HepG2 (cell line): Measurements from ENCODE around the gene TRMT1. TPM values are rescaled to one million over a fixed set of nuclear protein-coding genes. Genes with fewer than 3 reads are reported as not detected.

Experiments
- ATAC-seq: fragments of 200-7000 bp; cut with Tn5 transposase; 3 replicates; pipeline ENCODE4 v1.9.1; 2020; ENCODE audit warnings: mild to moderate bottlenecking, moderate library complexity
- BruUV-seq: library from RNA; stranded (reverse); fragments of 400-500 nt; replicated peaks from 2 replicates; lab custom pipeline; 2021; lab: Mats Ljungman, UMichigan
- CTCF ChIA-PET: fragments of 300-600 bp; formaldehyde crosslinking; extraction: SDS; loops from one replicate; lab custom pipeline; 2021; ENCODE audit warnings: low total read pairs, inconsistent platforms, low intra/inter-chr PET ratio; lab: Yijun Ruan, JAX
- POLR2A ChIA-PET: fragments of 350-600 bp; sonication (Branson Sonifier 250); formaldehyde crosslinking; loops from one replicate; lab custom pipeline; 2020; ENCODE audit warnings: antibody characterized with exemption, inconsistent platforms; lab: Yijun Ruan, JAX
- DNase-seq: peaks from one replicate; pipeline ENCODE4 v3.0.0-alpha.2; 2015; ENCODE audit warnings: low spot score
- FAIRE-seq: peaks from 3 replicates; lab custom pipeline; 2011; peaks lifted over from hg19 to GRCh38; lab: Jason Lieb, UNC
- H2AFZ ChIP-seq: one replicate; pipeline ENCODE4 v1.6.1; 2011; ENCODE audit warnings: low read length, inconsistent platforms
- H3K27ac ChIP-seq: fragments of 300-600 bp; 3 replicates; pipeline ENCODE4 v1.8.0; 2011; ENCODE audit warnings: mixed run types, mild to moderate bottlenecking, mixed read lengths, low read length, inconsistent platforms; ENCODE audit not compliant: insufficient read depth; ENCODE audit errors: extremely low read length
- H3K27me3 ChIP-seq, 2 experiments: fragments of 200-600 bp in 1 of 2; 2 replicates in 1 of 2; 3 replicates in 1 of 2; pipeline versions ENCODE4 v1.6.0 to v1.8.0; 2011; ENCODE audit warnings: low read length in 2 of 2, mild to moderate bottlenecking in 2 of 2, moderate library complexity in 2 of 2, inconsistent platforms in 1 of 2; ENCODE audit not compliant: insufficient read depth in 2 of 2, control insufficient read depth in 1 of 2
- H3K36me3 ChIP-seq, 2 experiments: fragments of 200-600 bp in 1 of 2; replicated peaks in 1 of 2; 2 replicates in 1 of 2; 3 replicates in 1 of 2; pipeline versions ENCODE4 v1.5.1 to v1.8.0; 2011; ENCODE audit warnings: low read length in 2 of 2, inconsistent platforms in 1 of 2; ENCODE audit not compliant: insufficient read depth in 2 of 2, control insufficient read depth in 1 of 2
- H3K4me1 ChIP-seq: 2 replicates; pipeline ENCODE4 v1.5.1; 2012; ENCODE audit warnings: low read length, inconsistent platforms; ENCODE audit not compliant: insufficient read depth
- H3K4me2 ChIP-seq: 2 replicates; pipeline ENCODE4 v1.6.0; 2011; ENCODE audit warnings: low read depth, low read length, inconsistent platforms
- H3K4me3 ChIP-seq, 3 experiments: fragments of 200-600 bp in 1 of 3; sonication (generic), shearing (Covaris generic) in 1 of 3; replicated peaks in 1 of 3; 2 replicates each; pipeline ENCODE4 v1.5.1; 2011 to 2016; ENCODE audit warnings: low read length in 3 of 3, inconsistent platforms in 2 of 3, low read depth in 2 of 3, mild to moderate bottlenecking in 2 of 3, control low read depth in 1 of 3, mixed read lengths in 1 of 3; ENCODE audit not compliant: insufficient read depth in 1 of 3
- H3K79me2 ChIP-seq: one replicate; pipeline ENCODE4 v1.6.1; 2011; ENCODE audit warnings: low read length, inconsistent platforms; ENCODE audit not compliant: insufficient read depth
- H3K9ac ChIP-seq: 2 replicates; pipeline ENCODE4 v1.6.0; 2011; ENCODE audit warnings: mild to moderate bottlenecking, low read depth, low read length, inconsistent platforms; ENCODE audit not compliant: insufficient read depth
- H3K9me3 ChIP-seq: 2 replicates; pipeline ENCODE4 v1.5.1; 2012; ENCODE audit warnings: mild to moderate bottlenecking, low read length
- H4K20me1 ChIP-seq: 2 replicates; pipeline ENCODE4 v1.6.0; 2011; ENCODE audit warnings: inconsistent platforms, mild to moderate bottlenecking, low read length, moderate library complexity; ENCODE audit not compliant: insufficient read depth
- AGO2 ChIP-seq: fragments of 200-400 bp; formaldehyde crosslinking; optimal IDR thresholded peaks from 2 replicates; pipeline ENCODE3; 2017; ENCODE audit warnings: mild to moderate bottlenecking, low read depth, low read length, moderate library complexity
- HMGA1 ChIP-seq: sonication (generic); formaldehyde crosslinking; conservative IDR thresholded peaks from 2 replicates; pipeline ENCODE4 v1.4.0; 2020; ENCODE audit warnings: missing genetic modification reagents
- POLR2G ChIP-seq: fragments of 200-400 bp; formaldehyde crosslinking; IDR thresholded peaks from 2 replicates; pipeline ENCODE4 v1.6.1; 2018; ENCODE audit warnings: mild to moderate bottlenecking, low read depth, low read length, moderate library complexity
- RBM22 ChIP-seq: fragments of 200-400 bp; formaldehyde crosslinking; optimal IDR thresholded peaks from 2 replicates; pipeline ENCODE3; 2017; ENCODE audit warnings: mild to moderate bottlenecking, low read length, moderate library complexity
- ZBTB33 ChIP-seq: sonication (generic); formaldehyde crosslinking; IDR thresholded peaks from 2 replicates; pipeline ENCODE4 v1.4.0; 2020; ENCODE audit warnings: missing genetic modification reagents
- ZNF781 ChIP-seq: sonication (generic); formaldehyde crosslinking; IDR thresholded peaks from 2 replicates; pipeline ENCODE4 v1.5.1; 2020; ENCODE audit warnings: borderline replicate concordance, mild to moderate bottlenecking, missing genetic modification reagents; ENCODE audit errors: not compliant biosample characterization
- WGBS: methylation state at CpG from one replicate; pipeline ENCODE4 v1.1.6; 2017; ENCODE audit warnings: low lambda C conversion rate; 5-methylcytosine and 5-hydroxymethylcytosine counted together
- in situ Hi-C: cut with HindIII; loops from 2 replicates; pipeline ENCODE4 v1.10.0; 2017; ENCODE audit warnings: low pct_unique_long_range_greater_than_20kb; ENCODE audit not compliant: extremely low pct_ligation_motif_present
- intact Hi-C: fragments of 100-400 bp; cut with micrococcal nuclease; formaldehyde crosslinking; loops from one replicate; pipeline ENCODE4 v1.10.0; 2022; ENCODE audit not compliant: unreplicated experiment
- polyA plus RNA-seq, 8 experiments: library from polyadenylated mRNA; depleted of rRNA in 3 of 8; stranded (reverse) in 7 of 8; unstranded in 1 of 8; fragments of >200 nt; fragmentation: Illumina TruSeq in 4 of 8; extraction: Trizol in 4 of 8; gene quantifications; 2 replicates each; pipeline versions ENCODE4 v1.2.1 to v1.2.3, GENCODE V29; 2011 to 2016; ENCODE audit warnings: low read depth in 4 of 8, missing spikeins in 1 of 8, mixed read lengths in 1 of 8; ENCODE audit not compliant: insufficient read depth in 1 of 8
- total RNA-seq, 5 experiments: library from RNA; depleted of rRNA; stranded (reverse); fragments of >200 nt; fragmentation: Illumina TruSeq; extraction: Trizol; gene quantifications; 2 replicates each; pipeline ENCODE4 v1.2.3, GENCODE V29; 2016; ENCODE audit warnings: low read depth in 1 of 5

The TRMT1 gene
- total and polyA plus RNA-seq, 2 of the 13 experiments (the other 11 are each of a cell fraction or from before 2014, with no cell fraction given), result 35.5 to 44.1 TPM

DNA sequence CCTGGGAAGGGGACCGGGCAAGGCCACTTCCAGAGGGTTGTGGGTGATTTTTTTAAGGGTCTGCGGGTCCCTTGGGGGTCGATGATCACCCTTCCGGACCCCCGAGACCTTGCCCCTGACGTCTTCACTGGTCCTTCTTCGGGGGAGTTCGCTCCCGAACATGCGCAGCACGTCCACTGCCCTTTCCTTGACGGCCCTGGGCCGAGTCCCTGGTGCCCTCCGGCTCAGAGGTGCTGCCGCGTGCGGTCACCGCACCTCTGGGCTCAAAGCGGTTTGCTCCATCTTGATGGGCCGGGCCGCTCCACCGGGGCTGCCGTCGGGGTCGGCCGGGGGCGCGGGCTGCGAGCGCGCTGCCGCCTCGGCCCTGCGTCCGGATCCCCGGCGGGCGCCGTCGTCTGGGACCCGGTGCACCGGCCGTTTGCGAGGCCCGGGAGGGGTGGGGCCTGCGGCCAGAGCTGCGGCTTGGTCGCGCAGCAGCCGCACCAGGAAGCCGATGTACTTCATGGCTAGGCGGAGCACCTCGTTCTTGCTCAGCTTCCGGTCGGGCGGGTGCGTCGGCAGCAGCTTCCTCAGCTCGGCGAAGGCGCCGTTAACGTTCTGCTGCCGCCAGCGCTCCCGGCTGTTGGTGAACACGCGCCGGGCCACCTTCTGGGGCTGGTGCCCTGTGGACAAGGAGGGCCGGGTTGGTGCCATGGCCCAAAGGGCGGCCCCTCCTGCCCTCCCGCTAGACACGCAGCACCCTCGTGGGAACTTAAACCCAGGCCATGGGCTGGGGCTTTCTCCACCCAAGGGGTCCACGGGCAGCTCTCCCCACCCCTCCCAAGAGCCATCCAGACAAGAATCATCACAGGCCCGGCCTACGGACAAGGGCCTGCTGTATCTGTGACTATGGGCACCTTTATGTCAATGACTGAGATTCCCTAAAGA lies 17.2 kb downstream of the TRMT1 start:
- CTCF ChIA-PET, result no interaction called here
- no peaks in the 10 kb centered on the region for H3K36me3 ChIP-seq
- ATAC-seq (no peak), FAIRE-seq (no peak), DNase-seq (no peak)
- H3K4me3 ChIP-seq, result no peak overlapping the region
- 97% methylated on average over 42 of the region's 77 CpGs for WGBS
- no peaks in the 10 kb centered on the region for H3K9me3 ChIP-seq
- H3K79me2 ChIP-seq, result no peaks in the 10 kb centered on the region
- H4K20me1 ChIP-seq, result no peaks in the 10 kb centered on the region; the same call in 1 of the 2 replicates
- peak; percentile 26 for TF ChIP-seq RBM22
- TF ChIP-seq ZBTB33, result peak; percentile 13; the same call in 1 of the 2 replicates
- TF ChIP-seq HMGA1 (CRISPR knock-in tag), result no peak
- TF ChIP-seq AGO2, result peak; percentile 77
- 0 out of 2 replicates have a peak, but pooled peaks have one; percentile 7 for TF ChIP-seq POLR2G
- TF ChIP-seq ZNF781 (CRISPR knock-in tag), result no peak
- intact Hi-C loops, result no loop called here
- no peak overlapping the region for H2AFZ ChIP-seq
- in situ Hi-C loops, result no loop called here
- POLR2A ChIA-PET, result no interaction called here
- H3K4me2 ChIP-seq, result no peak overlapping the region
- no TSS peak for BruUV-seq
- no peaks in the 10 kb centered on the region for H3K27me3 ChIP-seq
- H3K4me1 ChIP-seq, result peaks cover 37% of the 10 kb centered on the region
- H3K9ac ChIP-seq, result no peak overlapping the region
- H3K27ac ChIP-seq, result no peak overlapping the region
